ENCODE results near the gene CACNA1F.

The CACNA1F gene

DNA sequence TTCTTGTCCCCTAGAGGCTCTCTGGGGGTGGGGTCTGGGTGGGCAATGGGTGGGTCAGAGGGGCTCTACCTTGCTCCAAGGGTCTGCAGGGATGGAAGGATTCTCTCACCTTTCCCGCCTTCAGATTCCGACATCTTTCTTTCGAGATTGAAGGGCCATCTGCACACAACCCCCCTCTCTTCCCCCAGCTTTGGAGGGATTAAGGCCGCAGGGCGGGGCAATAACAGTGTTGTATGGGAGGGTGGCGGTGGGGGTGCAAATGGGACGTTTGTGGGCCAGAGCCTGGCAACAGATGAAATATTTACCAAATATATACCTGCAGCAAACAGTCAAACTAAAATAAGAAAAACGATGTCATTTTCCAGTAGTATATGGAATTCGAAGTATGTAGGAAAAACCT is at the start of gene CACNA1F:
Gene CACNA1F, minus strand, starts transcription at position 165 of the 400 bp plus-strand sequence. Its CDS starts 31 bp downstream, at position 134.
- no peak for DNase-seq (ENCODE audit: low spot score)

DNA sequence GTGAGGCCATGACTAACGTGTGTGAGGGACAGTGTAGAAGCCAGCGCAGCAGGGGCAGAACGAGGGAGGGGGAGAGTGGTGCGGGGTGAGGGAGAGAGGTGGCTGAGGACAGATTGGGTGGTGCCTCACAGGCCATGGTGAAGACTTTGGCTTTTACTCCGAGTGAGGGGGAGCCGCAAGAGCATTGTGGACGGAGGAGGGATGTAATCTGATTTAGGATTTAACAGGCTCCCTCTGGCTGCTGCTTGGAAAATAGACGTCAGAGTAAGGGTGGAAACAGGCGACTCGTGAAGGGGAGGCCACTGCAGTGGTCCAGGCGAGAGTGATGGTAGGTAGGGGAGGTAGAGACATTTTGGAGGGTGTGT is 49.5 kb upstream of the CACNA1F start:
- DNase-seq (ENCODE audit: low spot score), result no peak

DNA sequence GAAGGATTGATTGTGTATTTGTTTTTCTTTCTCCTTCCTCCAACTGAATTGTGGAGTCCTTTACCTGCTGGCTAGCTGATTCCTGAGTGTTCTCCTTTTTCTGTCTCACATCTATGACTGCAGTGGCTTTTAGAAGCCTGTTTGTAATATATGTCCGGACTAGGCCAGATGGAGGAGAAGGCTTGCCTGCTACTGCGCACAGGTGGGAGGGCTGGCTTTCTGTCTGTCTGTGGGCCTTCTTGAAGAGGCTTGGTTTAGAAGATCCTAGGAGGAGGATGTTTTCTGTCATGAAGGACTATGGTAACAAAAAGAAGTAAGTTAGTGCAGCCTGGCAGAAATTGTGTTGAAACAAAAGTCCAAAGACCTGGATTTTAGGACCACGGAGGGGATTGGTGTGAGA is 44.9 kb upstream of the CACNA1F start:
- DNase-seq (ENCODE audit: low spot score), result no peak

DNA sequence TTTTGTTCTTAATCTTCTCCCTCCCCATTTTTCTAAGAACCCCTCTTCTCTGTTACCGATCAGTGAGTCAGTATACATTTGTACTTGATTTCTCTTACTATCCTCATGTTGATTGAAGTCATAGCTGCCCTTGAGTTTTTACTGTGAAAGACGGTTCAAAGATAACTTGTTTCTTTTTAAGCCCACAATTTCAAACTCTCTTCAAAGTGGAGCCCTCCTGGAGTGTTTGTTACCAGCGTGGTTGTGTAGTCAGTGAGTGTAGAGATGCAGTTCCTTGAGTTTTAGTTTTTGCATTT is 44.3 kb upstream of the CACNA1F start:
- DNase-seq (ENCODE audit: low spot score), result no peak

DNA sequence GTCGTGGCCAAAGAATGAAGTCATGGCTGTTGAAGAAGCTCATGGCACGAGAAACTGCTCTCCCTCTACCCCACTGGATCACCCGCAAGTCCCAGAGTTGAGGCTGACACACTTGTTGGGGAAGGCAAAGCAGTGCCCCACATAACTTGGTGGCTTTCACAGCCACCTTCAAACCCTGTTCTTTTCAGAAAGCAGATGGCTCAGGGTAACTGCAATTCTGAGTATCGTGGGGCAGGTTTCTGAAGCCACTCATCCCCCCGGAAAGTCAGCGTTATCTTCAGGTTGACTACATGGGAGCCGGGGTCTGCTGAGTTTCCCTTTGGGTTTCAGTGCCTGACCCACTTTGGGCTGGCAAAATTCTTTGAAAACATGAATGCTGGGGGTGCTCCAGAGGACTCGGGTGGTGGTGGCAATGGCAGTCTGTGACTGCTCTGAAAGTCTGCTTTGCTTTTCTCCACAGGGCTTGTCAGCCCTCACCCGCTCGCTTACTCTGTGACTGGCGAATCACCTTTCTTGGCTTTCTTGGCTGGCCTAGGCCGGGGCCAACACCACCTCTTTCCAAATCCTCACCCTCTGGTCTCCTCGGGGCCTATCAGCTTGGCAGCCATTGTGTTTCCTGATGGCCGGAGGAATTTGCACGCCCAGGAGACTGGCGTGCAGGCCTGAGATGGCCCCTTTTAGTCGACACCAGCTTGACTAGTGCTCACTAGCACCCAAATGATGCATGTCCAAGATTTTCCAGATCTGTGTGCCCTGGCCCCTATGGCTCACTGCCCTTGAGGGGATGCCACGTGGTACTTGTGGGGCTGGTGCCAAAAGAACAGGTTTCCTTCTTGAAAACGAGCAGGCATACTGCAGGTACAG is 43.8 kb upstream of the CACNA1F start:
- DNase-seq (ENCODE audit: low spot score), result no peak

DNA sequence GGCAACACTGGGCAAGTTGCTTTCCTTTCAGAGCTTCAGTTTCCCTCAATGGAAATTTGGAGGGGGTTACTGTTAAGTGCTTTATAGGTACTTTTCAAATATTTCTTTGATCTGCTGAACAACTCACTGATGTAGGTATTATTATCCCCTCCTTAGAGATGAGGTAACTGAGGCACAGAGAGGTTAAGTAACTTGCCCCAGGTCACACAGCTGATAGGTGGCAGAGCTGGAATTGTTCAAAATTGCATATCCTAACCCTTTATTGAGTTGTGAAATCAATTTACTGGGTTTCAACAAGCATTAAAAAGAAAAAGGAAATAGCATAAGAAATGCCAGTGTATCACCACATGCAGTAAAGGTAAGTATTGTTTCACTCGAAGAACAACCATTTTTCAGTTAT is 43.1 kb upstream of the CACNA1F start:
- DNase-seq (ENCODE audit: low spot score), result no peak

DNA sequence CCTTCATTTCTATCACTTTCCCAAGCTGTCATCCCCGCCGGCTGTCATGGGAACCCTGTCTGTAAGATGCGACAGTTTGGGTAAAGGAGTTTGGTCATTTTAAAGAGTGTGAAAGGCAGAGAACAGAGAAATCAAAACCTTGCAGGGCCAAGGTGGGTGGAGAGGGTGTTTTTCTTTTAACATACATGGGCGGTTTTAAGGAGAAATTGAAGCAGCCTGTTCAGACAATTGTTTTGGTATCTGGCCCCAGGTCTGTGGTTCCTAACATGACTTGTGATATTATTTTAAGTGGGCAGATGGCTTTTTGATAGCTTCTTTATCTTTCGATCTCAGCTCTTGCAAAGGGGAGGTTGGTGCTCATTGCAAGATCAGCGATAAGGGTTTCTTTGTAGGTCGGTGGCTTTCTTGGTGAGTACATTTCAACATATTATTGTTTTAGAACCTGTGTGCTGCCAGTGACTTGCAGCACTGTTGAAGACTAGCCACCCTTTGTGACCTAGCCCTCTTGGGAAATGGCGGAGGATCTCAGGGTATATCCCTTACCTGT is 40.1 kb upstream of the CACNA1F start:
- no peak for DNase-seq (ENCODE audit: low spot score)

DNA sequence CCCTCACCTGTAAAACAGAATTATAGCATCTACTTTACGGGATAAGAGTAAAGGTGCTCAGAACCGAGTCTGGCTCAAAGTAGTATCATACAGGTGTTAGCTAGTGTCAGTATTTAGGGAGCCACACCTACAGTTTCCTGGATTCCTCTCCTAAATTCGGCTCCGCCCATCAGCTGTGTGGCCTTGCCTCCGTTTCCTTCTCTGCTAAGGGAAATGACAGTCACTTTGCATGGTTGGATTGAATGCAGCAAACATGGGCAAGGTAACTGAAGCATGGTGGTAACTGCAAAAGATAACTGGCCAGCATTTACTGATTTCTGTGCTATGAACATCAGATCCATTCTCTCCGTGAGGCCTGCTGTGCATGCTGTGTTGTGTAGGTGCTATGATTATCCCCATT is 39.3 kb upstream of the CACNA1F start:
- no peak for DNase-seq (ENCODE audit: low spot score)

DNA sequence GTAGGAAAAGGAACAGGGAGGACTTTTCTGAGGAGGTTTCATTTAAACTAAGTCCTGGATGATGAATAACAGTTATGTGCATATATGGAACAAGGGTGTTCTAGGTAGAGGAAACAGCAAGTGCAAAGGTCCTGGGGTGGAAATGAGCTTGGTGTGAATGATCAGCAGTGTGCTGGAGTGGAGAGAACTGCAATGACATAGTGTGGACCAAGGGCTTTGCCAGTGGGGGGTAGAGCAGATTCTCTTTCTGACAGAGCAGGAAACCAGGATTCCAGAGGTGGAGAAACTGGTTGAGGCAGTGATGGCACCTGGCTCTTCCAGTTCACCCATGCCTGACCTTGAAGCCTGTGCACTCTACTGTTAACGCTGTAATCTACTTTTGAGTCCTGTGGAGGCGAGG is 38.2 kb upstream of the CACNA1F start:
- no peak for DNase-seq (ENCODE audit: low spot score)

DNA sequence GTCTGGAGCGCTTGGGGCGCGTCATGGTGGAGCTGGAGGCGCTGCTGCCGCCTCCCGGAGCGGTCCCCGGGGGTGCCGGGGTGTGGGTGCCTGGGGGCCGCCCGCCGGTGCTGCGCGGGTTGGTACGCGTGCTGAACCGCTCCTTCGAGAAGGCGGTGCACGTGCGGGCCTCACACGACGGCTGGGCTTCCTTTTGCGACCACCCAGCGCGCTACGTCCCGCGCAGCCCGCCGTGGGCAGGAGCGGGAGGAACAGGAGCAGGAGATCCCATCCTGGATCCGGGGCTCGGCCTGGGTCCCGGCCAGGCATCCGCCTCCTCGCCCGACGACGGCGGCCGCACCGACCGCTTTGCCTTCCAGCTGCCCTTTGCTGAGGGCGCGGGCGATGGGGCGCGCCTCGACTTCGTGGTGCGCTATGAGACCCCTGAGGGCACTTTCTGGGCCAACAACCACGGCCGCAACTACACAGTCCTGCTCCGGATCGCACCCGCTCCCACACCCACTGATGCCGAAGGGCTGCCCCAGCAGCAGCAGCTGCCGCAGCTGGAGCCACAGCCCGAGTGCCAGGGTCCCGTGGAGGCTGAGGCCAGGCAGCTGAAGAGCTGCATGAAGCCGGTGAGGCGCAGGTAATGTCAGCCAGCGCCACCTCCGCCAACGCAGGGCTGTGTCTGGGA is 37.2 kb upstream of the CACNA1F start:
- no peak for DNase-seq (ENCODE audit: low spot score)

DNA sequence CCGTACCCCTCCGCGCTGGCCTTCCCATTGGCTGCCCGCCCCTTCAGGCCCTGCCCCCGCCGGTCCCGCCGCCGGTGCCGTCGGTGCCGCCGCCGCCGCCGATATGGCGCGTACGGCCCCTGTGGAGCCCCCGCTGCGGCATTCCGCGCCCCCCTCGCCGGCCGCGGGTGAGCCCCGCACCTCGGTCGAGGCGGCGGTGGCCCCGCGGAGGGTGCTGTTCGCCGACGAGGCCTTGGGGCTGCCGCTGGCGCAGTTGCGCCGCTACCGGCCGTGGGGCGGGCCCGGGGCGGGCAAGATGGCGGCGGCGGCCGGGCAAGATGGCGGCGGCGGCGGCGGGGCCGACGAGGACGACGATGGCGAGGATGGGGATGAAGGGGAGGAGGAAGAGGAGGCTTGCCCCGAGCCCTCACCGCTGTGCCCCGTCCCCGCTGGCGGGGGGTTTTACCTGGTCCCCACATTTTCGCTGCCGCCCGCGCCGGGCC is 36.7 kb upstream of the CACNA1F start, which contains the start of gene PPP1R3F:
Gene PPP1R3F, plus strand, starts transcription at position 27 of the 482 bp plus-strand sequence. Its CDS starts 77 bp downstream, at position 104.
- no peak for DNase-seq (ENCODE audit: low spot score)

DNA sequence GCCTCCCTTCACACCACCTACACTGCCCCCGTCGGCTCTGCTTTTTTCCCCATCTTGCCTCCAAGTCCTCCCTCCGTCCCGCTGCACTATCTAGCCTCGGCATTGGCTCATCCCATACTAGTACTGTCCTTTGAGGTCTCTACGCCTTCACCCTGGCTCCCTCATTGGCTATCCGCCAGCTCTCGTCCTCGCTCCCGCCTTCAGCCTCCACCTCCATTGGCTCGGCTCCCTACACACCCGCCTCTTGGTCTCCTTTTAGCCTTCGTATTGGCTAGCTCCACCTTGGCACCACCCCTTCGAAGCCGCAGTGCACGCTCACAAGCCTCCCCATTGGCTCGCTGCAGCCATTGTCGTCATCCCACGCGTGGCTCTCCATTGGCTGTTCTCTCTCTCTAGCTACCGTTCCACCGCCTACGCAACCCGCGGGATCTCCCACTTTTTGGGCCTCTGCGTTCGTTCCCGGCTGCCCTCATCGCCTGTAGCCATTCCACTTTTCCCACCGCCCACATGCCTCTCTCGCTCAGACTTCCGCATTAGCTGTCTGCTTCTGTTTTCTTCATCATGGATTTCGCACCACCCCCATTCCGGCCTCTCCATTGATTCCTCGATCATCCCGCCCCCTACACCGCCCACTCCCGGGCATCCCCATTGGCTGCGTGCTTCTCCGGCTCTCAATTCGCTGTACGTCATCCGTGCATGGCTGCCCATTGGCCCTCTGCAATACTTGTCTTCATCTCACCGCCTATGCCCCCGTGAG is 36.0 kb upstream of the CACNA1F start:
- DNase-seq (ENCODE audit: low spot score), result peak; percentile 91

DNA sequence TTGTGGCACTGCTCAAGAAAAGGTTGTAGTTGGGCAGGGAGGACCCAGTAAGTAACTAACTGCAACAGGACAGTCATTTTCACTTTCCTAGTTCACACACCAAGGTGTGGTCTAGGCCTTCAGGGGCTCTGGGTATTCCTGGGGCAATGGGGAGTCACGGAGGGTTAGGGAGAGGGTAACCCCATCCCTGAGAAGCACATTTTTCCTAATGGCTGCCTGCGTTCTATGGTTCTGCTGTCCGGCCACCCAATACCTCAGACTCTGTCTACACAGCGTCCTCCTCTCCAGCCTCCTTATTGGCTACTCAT is 35.5 kb upstream of the CACNA1F start:
- no peak for DNase-seq (ENCODE audit: low spot score)

DNA sequence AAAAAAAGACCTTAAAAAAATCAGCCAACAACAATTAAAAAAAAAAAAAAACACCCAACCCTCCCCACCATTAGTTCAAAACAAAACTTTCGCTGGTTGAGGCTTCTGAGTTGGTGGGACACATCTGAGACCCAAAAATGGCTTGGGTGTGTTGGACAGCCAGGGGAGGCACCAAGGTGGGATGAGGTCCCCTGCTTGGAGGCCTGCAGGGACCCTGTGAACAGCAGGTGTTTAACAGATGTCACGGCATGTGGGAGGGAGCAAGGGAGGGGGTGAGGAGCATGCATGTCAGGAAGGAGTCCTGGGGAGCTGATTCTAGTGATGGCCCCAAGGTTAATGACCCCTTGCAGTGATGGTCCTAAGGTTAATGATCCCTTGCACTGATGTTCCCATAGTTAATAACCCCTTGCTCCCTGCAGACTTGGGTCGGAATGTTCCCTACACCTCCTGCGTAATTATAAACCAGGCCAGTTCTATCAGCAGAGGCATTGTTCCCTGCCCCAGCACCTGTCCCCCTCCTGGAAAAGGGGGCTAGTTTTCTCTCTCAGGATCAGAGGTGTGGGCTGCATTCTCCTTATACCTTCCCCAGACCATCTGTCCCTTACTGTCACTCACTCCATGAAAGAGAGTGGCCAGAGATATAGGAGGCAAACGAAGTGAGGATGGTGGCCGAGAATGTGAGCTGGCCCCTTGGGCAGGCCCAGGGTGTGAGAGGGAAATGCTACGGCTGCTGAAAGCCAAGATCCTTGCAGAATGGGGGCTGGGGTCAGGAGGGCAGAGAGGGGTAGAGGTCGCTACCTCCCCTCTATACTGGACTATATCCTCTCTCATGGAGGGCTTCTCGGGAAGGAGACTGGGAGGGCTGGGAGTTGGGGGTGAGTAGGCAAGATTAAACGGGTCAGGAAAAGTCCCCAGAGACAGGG is 33.6 kb upstream of the CACNA1F start:
- DNase-seq (ENCODE audit: low spot score), result no peak

DNA sequence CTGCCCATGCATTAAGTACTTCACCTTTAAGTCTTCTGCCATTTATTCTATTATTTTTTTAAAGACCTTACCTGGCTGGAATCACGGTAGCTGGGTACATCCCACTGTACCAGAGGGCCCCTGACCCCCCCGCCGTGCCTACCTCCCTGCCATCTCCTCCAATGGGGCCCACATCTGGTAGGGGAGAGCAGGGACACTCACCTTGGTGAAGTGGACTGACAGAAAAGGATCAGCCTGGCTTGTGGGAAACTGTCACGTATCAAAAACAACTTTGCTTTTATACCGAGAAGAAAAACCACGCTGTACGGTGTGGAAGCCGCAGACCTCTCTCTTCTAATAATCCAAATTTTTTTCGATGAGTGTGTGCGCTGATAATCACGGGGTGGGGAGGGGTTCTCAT is 31.3 kb upstream of the CACNA1F start, which contains the start of gene FOXP3:
Gene FOXP3, minus strand, starts transcription at position 251 of the 400 bp plus-strand sequence. CDS start 6,205 bp downstream, outside the sequence.
- no peak for DNase-seq (ENCODE audit: low spot score)

DNA sequence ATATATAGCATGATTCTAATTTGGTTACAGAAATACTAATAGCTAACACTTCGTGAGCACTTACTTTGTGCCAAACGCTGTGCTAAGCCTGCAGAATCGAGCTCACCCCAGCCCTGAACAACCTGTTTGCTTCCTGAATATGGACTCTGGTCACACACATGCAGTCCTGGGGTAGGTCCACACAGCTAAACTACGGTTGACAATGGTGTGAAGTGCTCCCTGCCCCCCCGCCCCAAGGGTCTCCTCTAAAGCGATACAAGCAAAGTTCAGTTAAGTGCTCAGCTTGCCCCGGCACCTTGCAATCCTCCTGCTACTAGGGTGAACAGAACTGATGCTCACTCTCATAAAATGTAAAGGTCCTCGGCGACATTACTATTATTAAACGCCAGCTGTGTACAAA is 30.5 kb upstream of the CACNA1F start:
- DNase-seq (ENCODE audit: low spot score), result no peak

DNA sequence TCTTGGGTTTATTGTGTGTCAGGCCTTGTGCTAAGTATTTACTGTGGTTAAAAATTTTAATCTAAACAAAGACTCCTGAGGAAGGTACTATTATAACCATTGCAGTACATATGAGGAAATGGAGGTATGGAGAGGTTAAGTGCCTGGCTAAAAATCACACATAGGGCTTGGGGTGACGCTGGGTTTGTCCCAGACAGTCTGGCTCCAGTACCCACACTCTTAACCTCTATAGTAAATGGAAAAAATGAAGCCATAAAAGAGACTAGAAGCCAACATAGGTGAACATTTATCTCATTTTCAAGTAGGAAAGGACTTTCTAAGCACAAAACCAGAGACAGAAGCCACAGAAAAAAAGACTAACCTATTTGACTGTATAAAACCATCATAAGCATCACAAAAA is 29.5 kb upstream of the CACNA1F start:
- DNase-seq (ENCODE audit: low spot score), result no peak

DNA sequence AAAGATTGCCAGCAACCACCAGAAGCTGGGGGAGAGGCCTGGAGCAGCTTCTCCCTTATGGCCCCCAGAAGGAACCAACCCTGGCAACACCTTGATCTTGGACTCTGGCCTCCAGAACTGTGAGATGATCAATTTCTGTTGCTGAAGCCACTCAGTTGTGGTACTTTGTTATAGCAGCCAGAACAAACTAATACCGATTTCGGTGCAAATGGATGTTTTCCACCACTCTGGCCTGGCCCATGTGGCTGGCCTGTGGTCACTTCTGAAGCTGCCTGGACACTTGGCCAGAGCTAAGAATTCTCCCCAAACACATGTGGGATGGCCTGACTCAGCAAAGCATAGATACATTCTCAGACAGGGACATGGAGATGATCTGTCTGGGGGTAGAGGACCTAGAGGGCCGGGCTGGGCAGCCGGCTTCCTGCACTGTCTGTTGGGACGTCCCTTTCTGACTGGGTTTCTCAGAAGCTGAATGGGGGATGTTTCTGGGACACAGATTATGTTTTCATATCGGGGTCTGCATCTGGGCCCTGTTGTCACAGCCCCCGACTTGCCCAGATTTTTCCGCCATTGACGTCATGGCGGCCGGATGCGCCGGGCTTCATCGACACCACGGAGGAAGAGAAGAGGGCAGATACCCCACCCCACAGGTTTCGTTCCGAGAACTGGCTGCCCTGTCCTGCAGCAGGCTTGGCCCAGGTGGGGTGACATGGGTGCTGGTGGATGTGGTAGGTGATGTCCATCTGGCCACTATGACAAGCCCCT is 27.3 kb upstream of the CACNA1F start:
- DNase-seq (ENCODE audit: low spot score), result no peak

DNA sequence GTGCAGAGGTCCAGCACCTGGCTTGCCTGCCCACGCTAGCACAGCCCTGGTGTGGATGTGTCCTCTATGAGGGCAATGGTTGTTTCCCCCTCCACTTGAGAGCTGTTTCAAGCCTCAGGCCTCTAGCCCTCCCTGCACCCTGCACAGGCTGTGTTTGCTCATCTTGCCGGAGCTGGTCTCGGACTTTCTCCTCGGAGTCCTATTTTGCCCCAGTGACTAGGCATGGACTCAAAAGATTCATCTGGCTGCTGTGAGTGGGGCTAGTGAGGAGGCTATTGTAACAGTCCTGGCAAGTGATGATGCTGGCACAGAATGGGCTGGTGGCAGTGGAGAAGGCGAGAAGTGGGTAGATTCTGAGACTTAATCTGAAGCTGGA is 25.6 kb upstream of the CACNA1F start:
- DNase-seq (ENCODE audit: low spot score), result no peak

DNA sequence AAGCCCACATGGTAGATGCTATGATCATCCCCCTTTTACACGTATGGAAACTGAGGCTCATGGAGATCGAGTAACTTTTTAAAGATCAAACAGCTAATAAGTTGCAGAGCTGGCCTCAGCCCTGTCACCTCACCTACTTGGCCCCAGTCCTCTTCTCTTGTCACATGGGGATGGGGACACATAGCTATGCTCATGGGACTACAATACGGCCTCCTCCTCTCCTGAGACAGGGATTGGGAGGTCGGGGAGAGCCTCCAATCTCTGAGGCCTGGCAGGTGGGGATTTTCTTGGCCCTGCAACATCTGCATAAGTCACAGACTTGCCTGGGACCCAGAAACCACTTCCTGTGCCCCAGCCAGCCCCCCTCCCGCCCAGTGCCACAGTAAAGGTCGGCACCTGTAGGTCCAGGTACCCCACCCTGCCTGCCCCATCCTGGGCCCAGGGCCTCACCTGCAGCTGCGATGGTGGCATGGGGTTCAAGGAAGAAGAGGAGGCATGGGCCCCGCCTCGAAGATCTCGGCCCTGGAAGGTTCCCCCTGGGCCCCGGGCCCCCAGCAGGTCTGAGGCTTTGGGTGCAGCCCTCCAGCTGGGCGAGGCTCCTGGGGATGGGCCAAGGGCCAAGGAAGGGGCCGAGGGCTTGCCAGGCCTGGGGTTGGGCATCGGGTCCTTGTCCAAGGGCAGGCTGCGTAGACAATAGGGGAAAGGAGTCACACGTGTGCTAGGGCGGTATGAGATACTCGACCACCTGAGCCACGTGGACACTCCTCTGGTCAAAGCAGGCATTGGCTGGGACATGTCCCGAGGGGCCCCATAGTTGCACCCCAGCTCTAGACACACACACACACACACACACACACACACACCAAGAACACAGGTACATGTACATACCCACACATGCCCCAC is 25.0 kb upstream of the CACNA1F start:
- no peak for DNase-seq (ENCODE audit: low spot score)
